Pulmonary artery endothelial cell (primary cell): Measurements from ENCODE around the gene GPR52. TPM values are rescaled to one million over a fixed set of nuclear protein-coding genes. Genes with fewer than 3 reads are reported as not detected.
"Not testable (repeated sequence)": the region's sequence is repeated elsewhere in the genome, so short reads cannot be mapped to it uniquely, and the experiment has no call there.

Experiments
- DNase-seq: peaks from one replicate; pipeline ENCODE4 v3.0.0-alpha.2; 2011; ENCODE audit warnings: low read depth, low spot score
- total RNA-seq: library from RNA; depleted of rRNA; stranded (reverse); fragments of >200 nt; gene quantifications from 2 replicates; pipeline ENCODE4 v1.2.3, GENCODE V29; 2014

GPR52 gene
- total RNA-seq, result 0.20 and 0.49 TPM in 2 replicates

DNA sequence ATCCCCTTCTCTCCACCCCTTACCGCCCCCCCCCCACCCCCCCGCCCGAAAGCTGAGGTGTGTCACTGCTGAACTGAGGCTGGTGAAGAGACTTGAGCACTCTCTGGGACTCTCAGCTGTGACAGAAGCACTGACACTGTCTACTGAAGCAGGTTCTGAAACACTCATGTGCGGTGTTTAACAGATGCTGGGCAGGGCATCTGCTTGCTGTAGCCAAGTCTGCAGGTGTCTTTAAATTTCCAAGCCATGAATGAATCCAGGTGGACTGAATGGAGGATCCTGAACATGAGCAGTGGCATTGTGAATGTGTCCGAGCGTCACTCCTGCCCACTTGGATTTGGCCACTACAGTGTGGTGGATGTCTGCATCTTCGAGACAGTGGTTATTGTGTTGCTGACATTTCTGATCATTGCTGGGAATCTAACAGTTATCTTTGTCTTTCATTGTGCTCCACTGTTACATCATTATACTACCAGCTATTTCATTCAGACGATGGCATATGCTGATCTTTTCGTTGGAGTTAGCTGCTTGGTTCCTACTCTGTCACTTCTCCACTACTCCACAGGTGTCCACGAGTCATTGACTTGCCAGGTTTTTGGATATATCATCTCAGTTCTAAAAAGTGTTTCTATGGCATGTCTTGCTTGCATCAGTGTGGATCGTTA, at the start of gene GPR52:
Gene GPR52 (plus strand): TSS at position 99 of the 665 bp plus-strand sequence. CDS start 148 bp downstream, at position 247.
- DNase-seq, result no peak

- DNase-seq, result no peak
Observed at GRCh38 chr1:174398246-174398645, 49.5 kb upstream of the GPR52 start.

GRCh38 chr1:174399211-174399610, 48.6 kb upstream of the GPR52 start:
- DNase-seq, result no peak

- no peak for DNase-seq
Observed at GRCh38 chr1:174401075-174401474, 46.7 kb upstream of the GPR52 start.

GRCh38 chr1:174405219-174405618, 42.5 kb upstream of the GPR52 start:
- DNase-seq, result no peak

- DNase-seq, result no peak
Observed at GRCh38 chr1:174406421-174406820, 41.3 kb upstream of the GPR52 start.

DNA sequence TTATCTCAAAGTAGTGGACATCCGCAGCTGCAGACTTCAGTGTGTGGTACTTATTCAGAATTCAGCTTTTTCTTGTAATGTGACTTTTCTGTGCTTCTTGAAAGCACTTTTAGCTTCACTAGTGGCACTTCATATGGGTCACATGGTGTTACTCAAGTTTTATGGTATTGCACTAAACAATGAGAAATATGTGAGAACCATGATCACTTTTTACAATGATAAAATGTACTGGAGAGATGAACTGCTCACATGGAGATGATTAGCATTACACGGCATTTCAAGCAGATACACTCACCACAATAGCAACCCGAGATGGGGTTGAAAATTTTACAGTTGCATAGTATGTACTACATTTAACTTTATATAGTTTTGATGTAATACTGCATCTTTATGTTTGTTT, 40.1 kb upstream of the GPR52 start:
- DNase-seq, result no peak

DNA sequence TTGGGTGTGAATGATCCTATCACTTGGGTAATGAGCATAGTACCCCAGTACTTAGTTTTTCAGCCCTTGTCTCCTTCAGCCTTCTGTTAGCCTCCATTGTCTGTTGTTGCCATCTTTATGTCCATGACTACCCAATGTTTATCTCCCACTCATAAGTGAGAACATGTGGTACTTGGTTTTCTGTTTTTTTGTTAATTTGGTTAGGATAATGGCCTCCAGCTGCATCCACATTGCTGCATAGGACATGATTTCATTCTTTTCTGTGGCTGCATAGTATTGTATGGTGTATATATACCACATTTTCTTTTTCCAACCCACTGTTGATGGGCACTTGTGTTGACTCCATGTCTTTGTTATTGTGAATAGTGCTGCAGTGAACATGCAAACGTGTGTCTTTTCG, 39.6 kb upstream of the GPR52 start:
- no peak for DNase-seq

DNA sequence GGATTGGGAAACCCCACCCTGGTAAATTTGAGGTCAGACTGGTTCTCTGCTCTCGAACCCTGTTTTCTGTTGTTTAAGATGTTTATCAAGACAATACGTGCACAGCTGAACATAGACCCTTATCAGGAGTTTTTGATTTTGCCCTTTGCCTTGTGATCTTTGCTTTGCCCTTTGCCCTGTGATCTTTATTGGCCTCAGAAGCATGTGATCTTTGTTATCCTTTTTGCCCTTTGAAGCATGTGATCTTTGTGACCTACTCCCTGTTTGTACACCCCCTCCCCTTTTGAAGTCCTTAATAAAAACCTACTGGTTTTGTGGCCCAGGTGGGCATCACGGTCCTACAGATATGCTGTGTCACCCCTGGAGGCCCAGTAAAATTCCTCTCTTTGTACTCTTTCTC, 38.0 kb upstream of the GPR52 start:
- DNase-seq, result not testable (repeated sequence)

- DNase-seq, result no peak
Observed at GRCh38 chr1:174413632-174414031, 34.1 kb upstream of the GPR52 start.

- DNase-seq, result no peak
Observed at GRCh38 chr1:174414203-174414602, 33.6 kb upstream of the GPR52 start.

GRCh38 chr1:174415506-174415905, 32.3 kb upstream of the GPR52 start:
- DNase-seq, result no peak

DNA sequence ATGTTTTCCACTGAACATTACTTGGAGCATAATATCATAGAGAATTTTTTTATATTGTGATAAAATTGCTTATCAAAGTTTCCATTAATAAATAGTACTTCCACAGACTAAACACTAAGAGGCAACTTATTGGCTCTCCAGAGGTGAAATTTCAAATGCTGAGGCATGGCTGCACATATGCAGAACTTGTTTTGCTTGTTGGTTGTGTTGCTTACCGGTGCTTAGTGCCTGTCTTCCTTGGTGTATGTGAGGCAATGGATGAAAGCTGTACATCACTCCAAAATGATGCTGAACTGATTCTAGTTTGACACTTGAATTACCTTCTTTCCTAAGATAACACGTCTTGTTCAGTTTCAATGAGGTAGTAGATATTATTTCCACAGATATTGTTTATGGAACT, 29.8 kb upstream of the GPR52 start:
- DNase-seq, result no peak

DNA sequence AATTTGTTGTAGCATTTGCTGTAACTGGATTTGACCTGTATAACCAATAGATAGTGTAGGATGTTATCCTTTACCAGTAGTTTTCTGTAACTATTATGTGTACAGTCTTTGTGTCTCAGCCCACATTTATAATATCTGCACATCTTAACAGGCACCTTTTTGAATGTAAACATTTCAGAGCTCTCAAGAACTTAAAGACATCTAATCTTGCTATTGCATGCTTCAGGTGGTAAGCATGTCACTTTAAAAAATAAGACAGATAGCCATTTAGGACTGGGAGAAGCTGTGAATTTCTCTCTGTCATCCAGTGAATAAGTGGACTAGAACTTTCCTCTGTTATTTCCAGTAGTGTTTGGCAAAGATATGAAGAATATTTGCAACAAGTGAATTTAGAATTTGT, 22.6 kb upstream of the GPR52 start:
- DNase-seq, result no peak

GRCh38 chr1:174426153-174426552, 21.6 kb upstream of the GPR52 start:
- no peak for DNase-seq

DNA sequence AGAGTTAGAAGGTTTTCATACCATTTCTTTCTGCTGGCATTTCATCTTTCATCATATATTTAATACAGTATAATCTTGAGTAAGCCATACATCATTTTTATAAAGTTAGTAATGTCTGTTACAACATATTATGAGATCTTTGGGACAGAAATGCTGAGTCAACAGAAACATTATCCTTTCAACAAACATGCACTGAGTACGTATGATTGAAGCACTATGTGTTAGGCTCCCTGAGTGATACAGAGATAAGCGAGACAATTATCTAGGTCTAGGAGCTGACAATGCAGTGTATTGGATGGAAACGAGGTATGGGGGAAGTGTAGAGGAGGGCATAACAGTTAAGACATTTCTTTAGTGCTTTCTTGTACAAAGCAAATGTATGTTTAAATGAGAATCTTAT, 19.7 kb upstream of the GPR52 start:
- no peak for DNase-seq

- DNase-seq, result no peak
Observed at GRCh38 chr1:174428739-174429138, 19.0 kb upstream of the GPR52 start.

DNA sequence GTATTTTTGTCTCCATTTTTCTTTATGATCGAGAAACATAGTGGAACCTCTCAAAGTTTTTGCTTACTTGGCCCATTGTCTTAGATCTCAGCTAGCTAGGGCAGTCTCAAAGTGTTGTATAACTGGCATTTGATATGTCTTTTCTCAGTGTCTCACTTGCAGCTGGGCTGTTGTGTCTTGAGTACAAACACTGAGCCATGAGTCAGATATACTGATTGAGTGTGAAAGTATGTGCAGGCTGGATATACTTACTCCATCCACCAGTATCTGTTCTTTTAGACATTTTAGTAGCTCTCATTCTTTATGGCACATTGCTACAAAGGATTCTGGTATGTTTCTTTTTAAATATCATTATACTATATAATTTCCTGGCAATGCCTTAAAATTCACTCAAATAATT, 14.3 kb upstream of the GPR52 start:
- DNase-seq, result no peak

GRCh38 chr1:174445351-174445750, 2.4 kb upstream of the GPR52 start:
- DNase-seq, result no peak

- DNase-seq, result no peak
Observed at GRCh38 chr1:174445817-174446216, 1.9 kb upstream of the GPR52 start.

DNA sequence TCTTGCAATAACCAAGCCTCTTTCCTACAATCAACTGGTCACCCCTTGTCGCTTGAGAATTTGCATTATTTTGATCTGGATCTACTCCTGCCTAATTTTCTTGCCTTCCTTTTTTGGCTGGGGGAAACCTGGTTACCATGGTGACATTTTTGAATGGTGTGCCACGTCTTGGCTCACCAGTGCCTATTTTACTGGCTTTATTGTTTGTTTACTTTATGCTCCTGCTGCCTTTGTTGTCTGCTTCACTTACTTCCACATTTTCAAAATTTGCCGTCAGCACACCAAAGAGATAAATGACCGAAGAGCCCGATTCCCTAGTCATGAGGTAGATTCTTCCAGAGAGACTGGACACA, 743 bp downstream of the GPR52 start:
- DNase-seq, result no peak

GRCh38 chr1:174448974-174449373, 1.2 kb downstream of the GPR52 start:
- no peak for DNase-seq

- DNase-seq, result no peak
Observed at GRCh38 chr1:174451408-174451807, 3.6 kb downstream of the GPR52 start.

DNA sequence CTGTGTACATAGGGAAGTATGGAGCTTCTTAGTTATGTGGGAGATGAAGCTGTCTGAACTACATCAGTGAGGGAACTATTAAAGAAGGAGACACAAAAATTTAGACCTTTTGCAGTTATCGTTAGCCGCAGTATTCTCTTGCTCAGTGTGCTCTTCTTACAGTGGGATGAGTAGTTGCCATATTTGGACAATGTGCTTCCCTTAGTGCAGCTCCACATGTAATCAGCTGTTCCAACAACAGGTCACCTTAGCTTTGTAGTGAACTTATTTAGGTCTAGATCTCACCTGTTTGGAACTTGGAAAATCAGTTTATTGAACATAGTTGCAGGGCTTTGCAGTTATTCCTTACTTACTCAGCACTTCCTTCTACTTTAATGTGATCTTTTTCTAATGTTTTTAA, 18.1 kb downstream of the GPR52 start:
- DNase-seq, result no peak
